HG02763 (cell line): ENCODE measurements around the gene ZXDC.

Source experiments
- ATAC-seq: cut with Tn5 transposase; IDR thresholded peaks from one replicate; pipeline ENCODE4 v1.9.1; 2021; ENCODE audit warnings: mild to moderate bottlenecking, moderate library complexity; ENCODE audit not compliant: unreplicated experiment

ZXDC gene

DNA sequence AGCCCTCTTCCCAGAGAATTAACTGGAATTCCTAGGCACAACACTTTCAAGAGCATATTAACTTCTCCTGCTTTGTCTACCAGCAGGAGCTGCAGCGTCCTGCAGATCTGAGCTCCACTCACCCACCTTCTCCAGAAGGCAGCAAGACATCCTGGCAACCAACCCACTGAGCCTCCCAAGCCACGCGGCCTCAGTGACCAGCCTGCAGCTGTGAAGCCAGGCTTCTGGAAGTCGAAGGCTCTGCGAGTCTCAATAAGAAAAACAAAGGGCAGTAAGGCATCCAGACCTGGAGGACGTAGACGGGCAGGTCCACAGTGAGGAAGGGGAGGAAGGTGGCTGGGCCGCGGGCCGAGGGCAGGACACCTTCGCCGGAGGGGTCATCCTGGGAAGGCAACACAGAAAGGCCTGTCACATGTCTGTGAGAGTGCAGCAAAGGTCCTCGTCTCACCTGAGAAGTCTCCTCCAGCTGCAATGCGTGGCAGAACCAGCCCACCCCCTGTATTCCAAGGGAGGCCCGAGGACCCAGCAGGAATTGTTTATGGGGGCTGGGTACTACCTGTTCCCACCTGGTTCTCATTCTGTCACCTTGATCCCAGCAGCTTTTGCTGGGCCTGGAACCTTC is 36.2 kb downstream of the ZXDC start:
- ATAC-seq = no peak

- no peak for ATAC-seq
Measured at GRCh38 chr3:126438746-126439145, 36.9 kb downstream of the ZXDC start.

- no peak for ATAC-seq
Measured at GRCh38 chr3:126438186-126438585, 37.5 kb downstream of the ZXDC start.

DNA sequence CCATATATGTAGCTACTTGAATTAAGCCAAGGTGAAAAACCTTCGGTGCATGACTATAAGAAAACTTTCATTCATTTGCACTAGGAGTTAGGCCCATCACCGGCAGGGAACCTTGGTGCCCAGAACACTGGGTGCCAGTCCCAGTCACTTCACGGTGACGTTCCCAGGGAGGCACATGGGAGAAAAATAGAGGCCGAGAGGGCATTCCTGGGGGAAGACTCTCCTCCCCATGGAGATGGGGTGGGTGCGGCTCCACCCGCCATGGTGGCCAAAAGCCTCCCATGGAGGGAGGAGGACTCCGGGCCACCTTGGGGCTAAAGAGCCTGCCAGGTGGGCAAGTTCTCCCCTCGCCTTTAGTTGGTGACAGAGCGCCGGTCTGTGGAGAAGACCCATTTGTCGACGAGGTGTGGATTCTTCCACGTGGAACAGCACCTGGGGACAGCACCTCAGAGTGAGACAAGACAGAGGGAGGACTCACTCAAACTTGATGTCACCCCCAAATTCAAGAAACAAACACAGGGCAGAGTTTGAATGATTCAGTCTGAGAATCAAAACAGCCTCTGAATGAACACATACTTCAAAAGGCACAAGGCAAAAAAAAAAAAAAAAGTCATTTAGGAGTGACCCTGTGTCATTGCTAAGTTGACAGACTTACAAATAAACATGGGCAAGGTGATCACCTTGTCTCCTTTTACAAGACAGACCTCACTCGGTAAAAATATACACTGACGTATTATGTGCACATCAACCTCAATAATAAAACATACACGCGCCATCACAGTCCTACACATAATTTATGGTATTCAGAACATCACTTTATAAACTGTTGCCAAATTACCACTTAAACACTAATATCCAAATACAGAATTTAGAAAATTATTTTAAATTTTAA is 38.6 kb downstream of the ZXDC start:
- no peak for ATAC-seq

- no peak for ATAC-seq
Measured at GRCh38 chr3:126435456-126436315, 40.0 kb downstream of the ZXDC start.

DNA sequence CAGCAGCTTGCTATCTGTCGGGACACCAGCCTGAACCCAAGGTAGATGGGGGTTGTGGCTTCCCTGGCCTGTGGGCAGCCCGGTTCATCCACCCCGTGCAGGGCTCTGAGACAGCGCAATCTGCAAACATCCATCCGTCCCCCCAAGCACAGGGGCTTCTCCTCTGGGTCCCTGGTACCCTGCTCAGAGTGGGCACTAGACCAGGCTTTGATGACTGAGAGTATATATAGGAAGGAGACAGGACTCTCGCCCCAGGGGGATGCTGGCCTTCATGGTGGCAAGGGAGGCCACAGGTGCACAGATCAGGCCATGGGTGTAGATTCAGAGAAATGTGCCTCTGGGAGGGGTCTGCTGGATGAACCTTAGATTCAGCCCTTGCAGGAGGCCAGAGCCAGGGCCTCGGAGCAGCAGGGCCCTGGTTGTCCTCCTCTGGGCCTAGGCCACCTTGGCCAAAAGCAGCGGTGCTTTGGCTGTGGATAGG is 40.7 kb downstream of the ZXDC start:
- no peak for ATAC-seq

GRCh38 chr3:126434264-126434590 is 41.5 kb downstream of the ZXDC start:
- no peak for ATAC-seq

DNA sequence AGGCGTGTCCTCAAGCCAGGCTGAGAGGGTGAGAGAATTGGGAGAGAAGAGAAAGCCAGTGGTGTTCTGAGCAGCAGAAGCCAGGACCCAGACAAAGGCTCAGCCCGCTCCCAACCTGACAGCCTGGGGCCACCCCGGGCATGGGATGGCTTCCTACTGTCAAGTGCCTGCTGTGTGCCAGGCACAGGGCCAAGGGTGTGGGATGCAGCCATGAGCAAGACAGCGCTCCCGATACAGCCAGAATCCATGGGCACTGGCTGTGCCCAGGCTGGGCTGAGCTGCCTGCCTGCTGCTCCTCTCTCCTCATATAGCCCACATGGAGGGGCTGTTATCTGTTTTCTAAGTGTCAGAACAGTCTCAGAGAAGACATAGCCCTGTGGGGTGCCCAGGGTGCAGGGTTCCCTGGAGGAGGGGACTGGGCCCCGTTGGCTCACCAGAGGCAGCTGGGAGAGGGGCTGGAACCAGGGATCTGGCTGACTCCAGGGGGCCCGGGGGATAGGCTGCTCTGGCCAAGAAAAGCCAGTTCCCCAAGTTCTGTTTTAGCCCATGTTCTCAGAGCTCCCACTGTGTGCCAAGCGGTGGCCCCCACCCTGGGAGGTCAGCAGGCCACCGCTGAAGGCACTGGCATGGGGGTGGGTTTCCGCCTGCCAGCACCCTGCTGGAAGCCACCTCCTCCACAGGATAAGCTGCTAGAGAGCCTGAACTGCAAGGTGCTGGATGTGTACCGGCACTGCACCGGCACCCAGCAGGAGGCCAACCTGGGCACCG is 42.0 kb downstream of the ZXDC start:
- ATAC-seq = no peak

- no peak for ATAC-seq
Measured at GRCh38 chr3:126433105-126433430, 42.6 kb downstream of the ZXDC start.

DNA sequence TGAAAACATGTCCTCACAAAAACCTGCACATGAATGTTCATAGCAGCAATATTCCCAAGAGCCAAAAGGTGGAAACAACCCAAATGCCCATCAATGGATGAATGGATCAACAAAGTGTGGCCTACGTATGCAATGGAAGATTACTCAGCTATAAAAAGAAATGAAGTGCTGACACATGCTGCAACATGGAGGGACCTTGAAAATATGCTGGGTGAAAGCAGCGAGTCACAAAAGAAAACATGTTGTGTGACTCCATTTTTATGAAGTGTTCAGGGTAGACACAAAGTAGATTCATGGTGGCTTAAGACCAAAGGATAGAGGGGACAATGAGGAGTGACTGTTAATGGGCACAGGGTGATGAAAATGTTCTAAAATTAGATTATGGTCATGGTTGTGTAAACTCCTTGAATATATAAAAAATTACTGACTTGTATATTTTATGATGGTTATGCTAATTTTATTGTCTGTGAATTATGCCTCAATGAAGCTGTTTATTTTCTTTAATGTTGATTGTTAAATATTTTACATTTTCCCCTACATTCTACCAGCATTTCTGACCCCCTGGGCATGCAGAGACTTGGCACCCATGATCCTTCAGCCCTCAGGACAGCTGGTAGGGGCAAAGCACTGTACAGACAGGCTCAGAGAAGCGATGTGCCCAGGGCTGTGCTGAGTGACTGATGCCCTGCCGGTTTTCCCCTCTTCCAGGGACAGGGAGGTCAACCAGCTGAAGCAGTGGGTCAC is 43.2 kb downstream of the ZXDC start:
- ATAC-seq = no peak

DNA sequence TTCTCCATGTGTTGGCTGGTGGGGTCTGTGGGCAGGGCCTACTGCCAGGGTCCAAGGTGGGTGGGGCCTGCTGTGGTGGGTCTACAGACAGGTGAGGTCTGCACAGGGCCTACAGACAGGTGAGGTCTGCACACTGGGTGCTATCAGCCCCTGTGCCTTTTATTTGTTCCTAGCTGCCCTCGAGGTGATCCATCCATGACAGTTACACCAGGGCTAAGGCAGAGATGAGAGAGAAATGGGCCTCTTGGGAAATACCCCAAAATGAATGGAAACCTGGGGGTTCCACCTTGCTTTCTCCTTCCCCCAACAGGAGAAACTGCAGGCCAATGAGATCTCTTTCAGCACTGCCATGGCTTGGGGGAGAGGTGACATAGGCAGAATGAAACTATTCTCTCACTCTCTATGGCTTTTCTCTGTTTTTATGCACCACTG is 44.6 kb downstream of the ZXDC start:
- ATAC-seq = peak; percentile 67

GRCh38 chr3:126424751-126425150 is 50.9 kb downstream of the ZXDC start:
- no peak for ATAC-seq

GRCh38 chr3:126424039-126424717 is 51.5 kb downstream of the ZXDC start:
- no peak for ATAC-seq

DNA sequence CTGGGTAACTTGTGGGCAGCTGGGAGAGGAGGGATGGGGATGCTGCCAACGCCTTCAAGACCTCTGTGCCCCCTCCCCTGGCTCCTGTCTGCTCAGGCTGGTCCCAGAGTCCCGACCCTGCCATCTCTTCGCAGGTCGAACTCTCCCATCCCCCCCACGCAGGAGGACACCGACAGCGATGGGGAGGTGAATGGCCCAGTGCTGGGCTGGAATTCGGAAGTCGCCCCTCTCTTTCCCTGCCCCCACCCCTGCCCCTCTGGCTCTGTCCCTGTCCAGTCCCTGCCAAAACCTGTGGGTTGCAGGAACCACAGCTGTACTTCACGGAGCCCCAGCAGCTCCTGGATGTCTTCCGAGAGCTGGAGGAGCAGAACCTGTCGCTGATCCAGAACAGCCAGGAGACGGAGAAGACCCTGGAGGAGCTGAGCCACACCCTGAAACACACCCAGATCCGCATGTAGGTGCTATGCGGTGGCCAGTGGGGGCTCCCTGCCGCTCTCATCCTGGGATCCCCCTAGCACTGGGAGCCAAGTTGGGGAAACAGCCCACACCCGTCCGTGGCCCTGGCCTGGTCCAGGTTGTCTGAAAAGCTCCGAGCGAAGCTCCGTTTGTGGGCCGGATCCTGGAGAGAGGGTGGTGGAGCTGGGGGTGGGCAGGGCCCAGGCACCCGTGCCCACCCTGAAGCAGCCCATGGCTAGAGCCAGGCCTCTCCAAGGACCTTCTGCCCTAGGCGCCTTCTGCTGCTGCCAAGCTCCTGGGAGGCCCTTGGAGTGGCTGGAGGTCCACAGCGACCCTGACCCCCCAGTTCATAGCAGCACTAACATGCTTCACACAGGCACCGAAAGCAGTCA is 52.3 kb downstream of the ZXDC start:
- no peak for ATAC-seq

DNA sequence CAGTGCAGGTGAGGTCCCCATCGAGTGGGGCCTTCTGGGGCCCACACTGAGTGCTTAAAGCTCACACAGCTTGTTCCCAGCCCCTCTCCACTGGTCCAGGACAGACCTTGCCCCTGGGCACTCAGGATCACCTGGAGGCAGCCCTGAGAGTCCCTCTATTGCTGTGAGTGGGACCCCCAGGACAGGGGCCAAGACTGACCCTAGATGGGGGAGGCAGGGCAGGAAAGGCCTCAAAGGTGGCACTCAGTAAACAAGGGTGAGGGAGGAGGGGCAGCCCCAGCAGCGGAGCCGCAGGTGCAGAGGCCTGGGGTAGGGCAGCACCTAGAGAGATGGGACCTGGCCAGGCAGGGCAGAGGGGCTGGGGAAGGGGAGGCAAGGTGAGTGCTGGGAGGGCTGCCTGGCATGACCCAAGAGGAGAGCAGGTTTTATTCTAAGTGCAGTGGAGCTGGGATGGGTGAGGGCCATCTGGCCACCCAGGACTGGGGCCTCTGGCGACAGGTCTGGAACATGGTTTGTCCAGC is 53.1 kb downstream of the ZXDC start:
- no peak for ATAC-seq

DNA sequence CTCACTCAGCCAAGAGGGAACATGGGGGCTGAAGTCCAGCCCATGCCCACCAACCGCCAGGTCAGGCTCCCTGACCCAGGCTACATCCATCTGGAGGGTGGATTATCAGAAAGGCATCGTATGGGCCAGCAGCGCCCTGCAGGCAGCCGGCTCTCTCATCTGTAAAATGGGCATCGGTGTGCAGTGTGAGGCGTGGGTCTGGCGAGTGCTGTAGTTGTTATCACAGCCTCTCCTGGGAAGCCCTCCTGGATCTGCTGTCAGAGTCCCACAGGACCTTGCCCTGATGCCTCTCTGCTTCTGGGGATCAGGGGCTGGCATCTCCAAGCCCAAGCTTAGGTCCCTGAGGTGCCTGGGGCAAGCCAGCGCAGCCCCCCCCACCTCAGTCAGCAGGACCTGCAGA is 53.6 kb downstream of the ZXDC start:
- ATAC-seq = no peak

- no peak for ATAC-seq
Measured at GRCh38 chr3:126421573-126422119, 54.0 kb downstream of the ZXDC start.
